Measurements from ENCODE around the gene POU5F2.
A peak's percentile ranks its signal among the peaks of the same experiment; 100 is the strongest.

The POU5F2 gene, protein sequence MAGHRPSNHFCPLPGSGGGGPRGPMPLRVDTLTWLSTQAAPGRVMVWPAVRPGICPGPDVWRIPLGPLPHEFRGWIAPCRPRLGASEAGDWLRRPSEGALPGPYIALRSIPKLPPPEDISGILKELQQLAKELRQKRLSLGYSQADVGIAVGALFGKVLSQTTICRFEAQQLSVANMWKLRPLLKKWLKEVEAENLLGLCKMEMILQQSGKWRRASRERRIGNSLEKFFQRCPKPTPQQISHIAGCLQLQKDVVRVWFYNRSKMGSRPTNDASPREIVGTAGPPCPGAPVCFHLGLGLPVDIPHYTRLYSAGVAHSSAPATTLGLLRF

DNA sequence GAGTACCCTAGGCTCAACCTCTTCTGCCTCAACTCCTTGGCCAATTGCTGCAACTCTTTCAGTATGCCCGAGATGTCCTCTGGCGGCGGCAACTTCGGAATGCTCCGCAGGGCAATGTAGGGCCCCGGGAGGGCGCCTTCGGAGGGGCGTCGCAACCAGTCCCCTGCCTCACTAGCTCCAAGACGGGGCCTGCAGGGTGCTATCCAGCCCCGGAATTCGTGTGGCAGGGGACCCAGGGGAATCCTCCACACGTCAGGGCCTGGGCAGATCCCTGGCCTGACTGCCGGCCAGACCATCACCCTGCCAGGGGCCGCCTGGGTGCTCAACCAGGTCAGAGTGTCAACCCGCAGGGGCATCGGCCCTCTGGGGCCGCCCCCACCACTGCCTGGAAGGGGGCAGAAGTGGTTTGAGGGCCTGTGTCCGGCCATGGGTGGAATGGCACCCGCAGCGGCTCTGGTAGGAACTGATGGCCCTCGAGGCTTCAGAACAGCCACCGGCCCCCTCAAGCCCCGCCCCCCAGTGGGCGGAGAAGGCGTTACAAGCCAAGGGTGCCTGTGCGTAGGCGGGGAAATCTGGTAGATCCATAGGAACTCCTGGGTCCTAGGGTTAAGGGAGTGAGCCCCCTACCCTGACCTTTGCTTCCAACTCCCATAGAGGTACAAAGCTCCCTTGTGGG lies at the start of gene POU5F2:
Gene POU5F2, minus strand, starts transcription at position 465 of the 676 bp plus-strand sequence. Its CDS starts 37 bp downstream, at position 428.
- no peak for DNase-seq (ENCODE audit: low read depth)
- no peak within 1 kb of the TSS for H3K4me3 ChIP-seq (ENCODE audit: control insufficient read depth, low read depth, low read length)
- TF ChIP-seq, protein P1, sequence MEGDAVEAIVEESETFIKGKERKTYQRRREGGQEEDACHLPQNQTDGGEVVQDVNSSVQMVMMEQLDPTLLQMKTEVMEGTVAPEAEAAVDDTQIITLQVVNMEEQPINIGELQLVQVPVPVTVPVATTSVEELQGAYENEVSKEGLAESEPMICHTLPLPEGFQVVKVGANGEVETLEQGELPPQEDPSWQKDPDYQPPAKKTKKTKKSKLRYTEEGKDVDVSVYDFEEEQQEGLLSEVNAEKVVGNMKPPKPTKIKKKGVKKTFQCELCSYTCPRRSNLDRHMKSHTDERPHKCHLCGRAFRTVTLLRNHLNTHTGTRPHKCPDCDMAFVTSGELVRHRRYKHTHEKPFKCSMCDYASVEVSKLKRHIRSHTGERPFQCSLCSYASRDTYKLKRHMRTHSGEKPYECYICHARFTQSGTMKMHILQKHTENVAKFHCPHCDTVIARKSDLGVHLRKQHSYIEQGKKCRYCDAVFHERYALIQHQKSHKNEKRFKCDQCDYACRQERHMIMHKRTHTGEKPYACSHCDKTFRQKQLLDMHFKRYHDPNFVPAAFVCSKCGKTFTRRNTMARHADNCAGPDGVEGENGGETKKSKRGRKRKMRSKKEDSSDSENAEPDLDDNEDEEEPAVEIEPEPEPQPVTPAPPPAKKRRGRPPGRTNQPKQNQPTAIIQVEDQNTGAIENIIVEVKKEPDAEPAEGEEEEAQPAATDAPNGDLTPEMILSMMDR (conservative IDR thresholded peaks at IDR 0.05; ENCODE audit: control insufficient read depth, insufficient read depth, low read depth, low read length): no peak

DNA sequence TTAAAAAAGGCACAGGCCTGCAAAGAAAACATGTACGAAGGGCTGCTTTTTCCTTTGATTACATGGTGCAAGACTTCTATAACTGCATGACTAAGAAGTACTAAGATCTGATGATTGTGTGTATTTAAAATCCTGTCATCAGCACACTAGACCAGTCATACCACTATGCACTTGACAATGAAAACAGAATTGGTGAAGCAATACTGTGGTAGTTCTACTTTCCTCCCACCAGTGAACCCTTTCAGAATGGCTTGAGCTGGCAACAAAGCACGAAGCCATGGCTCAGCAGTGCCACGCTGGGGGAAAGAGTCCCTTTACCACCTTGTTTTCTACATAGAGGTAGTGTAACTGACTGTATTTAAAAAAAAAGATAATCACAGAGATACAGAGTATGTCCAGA lies 49.0 kb upstream of the POU5F2 start:
- TF ChIP-seq, protein P1 (conservative IDR thresholded peaks at IDR 0.05; ENCODE audit: control insufficient read depth, insufficient read depth, low read depth, low read length): no peak
- peak; percentile 80 for DNase-seq (ENCODE audit: low read depth)
- H3K4me3 ChIP-seq (ENCODE audit: control insufficient read depth, low read depth, low read length): no peak overlapping the region

DNA sequence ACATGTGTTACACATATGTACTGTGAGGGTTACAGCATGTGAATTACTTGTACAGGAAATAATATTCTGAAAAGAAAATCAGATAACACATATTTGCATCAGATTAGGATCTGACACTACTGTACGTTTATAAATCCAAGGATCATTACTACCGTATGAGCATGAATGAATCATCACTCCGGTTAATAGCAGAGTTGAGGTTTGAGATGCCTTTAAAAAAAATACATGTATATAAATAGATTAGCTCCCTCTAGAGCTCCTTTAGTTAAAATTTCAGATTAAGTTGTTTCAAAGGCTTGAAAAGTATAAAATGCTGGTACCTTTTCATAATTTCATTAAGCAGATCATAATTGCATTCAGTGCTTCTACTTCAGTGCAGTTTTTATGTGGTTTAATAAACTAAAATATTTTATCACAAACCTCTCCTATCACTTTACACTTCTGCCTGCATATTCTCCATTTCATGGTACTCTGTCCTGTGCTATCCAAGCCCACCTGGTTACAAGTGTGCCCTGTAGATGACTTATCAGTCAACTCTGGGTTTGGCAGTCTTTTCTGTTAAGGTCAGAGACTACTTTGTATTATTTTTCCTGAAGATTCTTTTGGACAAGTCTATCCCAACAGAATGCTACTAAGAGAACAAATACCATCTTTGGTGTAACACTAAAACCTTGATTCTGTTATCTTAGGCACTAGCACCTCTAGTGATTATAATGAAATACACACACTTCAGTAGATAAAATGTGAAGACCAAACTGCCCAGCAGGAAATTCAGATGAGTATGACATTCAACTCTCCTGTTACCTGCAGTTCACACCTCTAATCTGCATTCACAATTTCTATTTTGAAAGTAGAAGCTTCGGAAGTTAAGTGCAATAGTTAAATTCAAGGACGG lies 48.0 kb upstream of the POU5F2 start:
- no peak overlapping the region for H3K4me3 ChIP-seq (ENCODE audit: control insufficient read depth, low read depth, low read length)
- peak; percentile 84 for DNase-seq (ENCODE audit: low read depth)
- TF ChIP-seq, protein P1 (conservative IDR thresholded peaks at IDR 0.05; ENCODE audit: control insufficient read depth, insufficient read depth, low read depth, low read length): peak; percentile 21

DNA sequence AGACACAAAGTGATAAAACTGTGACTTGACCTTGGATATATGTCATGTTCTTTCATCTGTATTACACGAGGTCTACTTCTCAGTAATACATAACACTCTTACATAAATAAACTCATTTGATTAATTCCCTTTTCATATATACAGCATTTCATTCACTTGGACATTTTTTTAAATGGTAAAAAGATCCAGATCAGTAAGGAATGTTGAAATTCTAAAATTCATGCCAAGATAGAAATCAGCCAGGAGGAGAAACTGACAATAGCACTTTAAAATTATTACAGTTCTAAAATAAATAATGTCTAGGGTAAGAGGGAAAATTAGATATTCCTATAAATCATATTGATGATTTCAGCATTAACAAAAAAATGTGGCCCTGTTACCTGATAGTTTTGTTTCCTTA lies 46.2 kb upstream of the POU5F2 start:
- DNase-seq (ENCODE audit: low read depth): no peak
- TF ChIP-seq, protein P1 (conservative IDR thresholded peaks at IDR 0.05; ENCODE audit: control insufficient read depth, insufficient read depth, low read depth, low read length): no peak

DNA sequence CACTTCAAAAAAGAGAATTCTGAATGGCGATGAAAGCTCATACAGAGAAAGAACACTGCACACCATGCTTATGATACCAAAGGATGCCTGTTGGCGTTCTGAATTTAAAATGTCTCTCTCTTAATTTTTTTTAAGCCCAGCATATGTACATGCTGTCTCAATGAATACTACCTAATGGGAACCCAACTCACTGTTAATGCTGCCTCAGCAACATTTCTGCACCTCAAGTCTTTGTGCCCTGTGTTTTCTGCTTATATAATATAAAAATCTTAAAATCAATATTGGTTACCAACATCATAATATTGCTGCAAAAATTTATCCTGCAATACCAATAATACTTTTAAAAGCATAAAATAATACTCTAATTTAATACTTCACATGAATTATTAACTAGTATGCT lies 44.1 kb upstream of the POU5F2 start:
- H3K4me3 ChIP-seq (ENCODE audit: control insufficient read depth, low read depth, low read length): no peak overlapping the region
- DNase-seq (ENCODE audit: low read depth): no peak
- TF ChIP-seq, protein P1 (conservative IDR thresholded peaks at IDR 0.05; ENCODE audit: control insufficient read depth, insufficient read depth, low read depth, low read length): no peak

More for the DNA sequence above, 46.2 kb upstream of the POU5F2 start:
- H3K4me3 ChIP-seq (ENCODE audit: control insufficient read depth, low read depth, low read length): no peak overlapping the region

DNA sequence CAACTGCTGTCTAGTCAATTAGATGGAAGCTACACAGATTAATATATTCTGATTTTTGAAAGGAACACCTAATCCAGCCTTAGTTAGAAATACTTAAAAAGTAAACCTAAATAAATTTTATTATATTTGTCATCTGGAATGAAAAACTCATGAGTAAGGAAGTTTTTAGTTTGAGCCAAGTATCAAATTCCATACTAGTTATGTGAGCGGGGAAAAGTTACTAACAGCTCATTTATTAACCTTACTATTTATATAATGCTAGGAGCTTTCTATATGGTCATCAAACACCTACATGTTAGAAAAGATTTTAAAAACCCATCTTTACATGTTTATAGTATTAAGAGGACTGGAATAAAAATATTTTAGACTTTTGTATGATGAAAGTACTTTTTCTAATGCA lies 41.6 kb upstream of the POU5F2 start:
- DNase-seq (ENCODE audit: low read depth): peak; percentile 30
- H3K4me3 ChIP-seq (ENCODE audit: control insufficient read depth, low read depth, low read length): no peak overlapping the region
- TF ChIP-seq, protein P1 (conservative IDR thresholded peaks at IDR 0.05; ENCODE audit: control insufficient read depth, insufficient read depth, low read depth, low read length): no peak
